ENCODE measurements around the gene TLR3.
"Not testable (repeated sequence)": the region's sequence is repeated elsewhere in the genome, so short reads cannot be mapped to it uniquely, and the experiment has no call there.

DNA sequence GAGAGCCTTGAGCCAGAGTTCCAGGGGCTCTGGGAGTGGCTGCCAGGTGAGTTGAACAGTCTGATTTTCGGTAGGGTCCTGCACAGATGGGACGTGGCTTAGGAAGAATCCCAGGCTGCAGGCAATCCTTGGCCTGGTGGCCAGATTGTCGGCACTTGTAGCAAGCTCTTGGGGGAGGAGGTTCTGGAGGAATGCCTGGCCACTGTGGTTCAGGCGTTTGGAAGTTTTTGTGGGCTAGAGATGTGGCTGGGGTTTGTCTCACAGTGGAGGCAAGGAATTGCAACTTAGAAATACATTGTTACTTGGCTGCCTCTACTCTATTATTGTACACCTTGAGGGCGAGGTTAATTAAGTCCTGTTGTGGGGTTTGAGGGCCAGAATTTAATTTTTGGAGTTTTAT lies 21.5 kb upstream of the TLR3 start:
- TF ChIP-seq, protein P1, sequence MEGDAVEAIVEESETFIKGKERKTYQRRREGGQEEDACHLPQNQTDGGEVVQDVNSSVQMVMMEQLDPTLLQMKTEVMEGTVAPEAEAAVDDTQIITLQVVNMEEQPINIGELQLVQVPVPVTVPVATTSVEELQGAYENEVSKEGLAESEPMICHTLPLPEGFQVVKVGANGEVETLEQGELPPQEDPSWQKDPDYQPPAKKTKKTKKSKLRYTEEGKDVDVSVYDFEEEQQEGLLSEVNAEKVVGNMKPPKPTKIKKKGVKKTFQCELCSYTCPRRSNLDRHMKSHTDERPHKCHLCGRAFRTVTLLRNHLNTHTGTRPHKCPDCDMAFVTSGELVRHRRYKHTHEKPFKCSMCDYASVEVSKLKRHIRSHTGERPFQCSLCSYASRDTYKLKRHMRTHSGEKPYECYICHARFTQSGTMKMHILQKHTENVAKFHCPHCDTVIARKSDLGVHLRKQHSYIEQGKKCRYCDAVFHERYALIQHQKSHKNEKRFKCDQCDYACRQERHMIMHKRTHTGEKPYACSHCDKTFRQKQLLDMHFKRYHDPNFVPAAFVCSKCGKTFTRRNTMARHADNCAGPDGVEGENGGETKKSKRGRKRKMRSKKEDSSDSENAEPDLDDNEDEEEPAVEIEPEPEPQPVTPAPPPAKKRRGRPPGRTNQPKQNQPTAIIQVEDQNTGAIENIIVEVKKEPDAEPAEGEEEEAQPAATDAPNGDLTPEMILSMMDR (IDR thresholded peaks at IDR 0.05; ENCODE audit: borderline replicate concordance, extremely low read depth, low read length, poor library complexity, severe bottlenecking): not testable (repeated sequence)
- TF ChIP-seq EZH2 (IDR thresholded peaks at IDR 0.05; ENCODE audit: borderline replicate concordance, low read depth, low read length, severe bottlenecking): not testable (repeated sequence)

All from DND-41 (cell line).